ENCODE measurements around the gene AFF3.

- TF ChIP-seq CTCF (IDR thresholded peaks at IDR 0.05; ENCODE audit: low read depth, low read length, missing input control) (no peak), EGR1 (IDR thresholded peaks at IDR 0.05; ENCODE audit: low read depth in 2 of 2) (no peak), TAF1 (conservative IDR thresholded peaks at IDR 0.05) (no peak), REST (IDR thresholded peaks at IDR 0.05) (no peak)
These were observed 74.6 kb downstream of the AFF3 start for GRCh38 chr2:100067784-100068183.

Measured in liver (tissue), 3 donors.